22Rv1 (cell line): ENCODE results near the gene ITCH.

Experiments
- ZFX ChIP-seq: fragments of 450-650 bp; IDR thresholded peaks from 2 replicates; pipeline ENCODE4 v1.6.1; 2017; ENCODE audit warnings: antibody characterized with exemption, borderline replicate concordance
- TF ChIP-seq, protein P1 (sequence below): fragments of 450-650 bp; IDR thresholded peaks from 2 replicates; pipeline ENCODE4 v1.5.1; 2017; ENCODE audit warnings: mild to moderate bottlenecking

DNA sequence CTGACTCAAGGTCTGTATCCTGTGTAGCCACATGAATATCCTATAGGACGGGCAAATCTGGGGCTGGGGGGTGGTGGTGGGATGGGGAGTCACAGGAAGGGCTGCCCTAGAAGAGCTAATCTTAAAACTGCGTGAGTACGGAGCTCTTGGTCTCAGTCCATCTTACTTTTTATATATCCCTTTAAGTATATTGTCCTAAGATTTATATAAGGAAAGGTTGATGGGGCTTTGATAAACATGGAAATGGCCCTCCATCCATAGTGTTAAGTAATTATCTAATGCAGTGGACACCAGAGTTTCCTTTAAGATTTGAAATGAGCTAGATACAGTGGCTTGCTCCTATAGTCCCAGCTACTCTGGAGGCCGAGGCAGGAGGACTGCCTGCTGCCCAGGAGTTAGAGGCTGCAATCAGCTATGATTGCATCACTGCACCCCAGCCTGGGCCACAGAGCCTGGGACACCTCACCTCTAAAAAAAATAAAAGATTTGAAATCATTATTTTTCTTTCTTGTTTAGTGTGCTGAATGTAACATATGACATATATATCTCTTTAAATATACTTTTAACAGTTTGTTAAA, 128.9 kb downstream of the ITCH start:
- TF ChIP-seq, protein P1, sequence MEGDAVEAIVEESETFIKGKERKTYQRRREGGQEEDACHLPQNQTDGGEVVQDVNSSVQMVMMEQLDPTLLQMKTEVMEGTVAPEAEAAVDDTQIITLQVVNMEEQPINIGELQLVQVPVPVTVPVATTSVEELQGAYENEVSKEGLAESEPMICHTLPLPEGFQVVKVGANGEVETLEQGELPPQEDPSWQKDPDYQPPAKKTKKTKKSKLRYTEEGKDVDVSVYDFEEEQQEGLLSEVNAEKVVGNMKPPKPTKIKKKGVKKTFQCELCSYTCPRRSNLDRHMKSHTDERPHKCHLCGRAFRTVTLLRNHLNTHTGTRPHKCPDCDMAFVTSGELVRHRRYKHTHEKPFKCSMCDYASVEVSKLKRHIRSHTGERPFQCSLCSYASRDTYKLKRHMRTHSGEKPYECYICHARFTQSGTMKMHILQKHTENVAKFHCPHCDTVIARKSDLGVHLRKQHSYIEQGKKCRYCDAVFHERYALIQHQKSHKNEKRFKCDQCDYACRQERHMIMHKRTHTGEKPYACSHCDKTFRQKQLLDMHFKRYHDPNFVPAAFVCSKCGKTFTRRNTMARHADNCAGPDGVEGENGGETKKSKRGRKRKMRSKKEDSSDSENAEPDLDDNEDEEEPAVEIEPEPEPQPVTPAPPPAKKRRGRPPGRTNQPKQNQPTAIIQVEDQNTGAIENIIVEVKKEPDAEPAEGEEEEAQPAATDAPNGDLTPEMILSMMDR, result no peak
- TF ChIP-seq ZFX, result no peak
